Measurements from ENCODE around the gene TMEM117. TPM values are rescaled to one million over a fixed set of nuclear protein-coding genes. Genes with fewer than 3 reads are reported as not detected.

The TMEM117 gene
- total RNA-seq, 1 experiment from 2014 or later, result 5.9 TPM

GRCh38 chr12:44436756-44437155 lies 600.9 kb downstream of the TMEM117 start:
- Histone ChIP-seq H3K9me3 (ENCODE audit: low read depth, low read length, poor library complexity, severe bottlenecking) (no peaks in the 10 kb centered on the region), H3K4me3 (ENCODE audit: low read depth, low read length, poor library complexity, severe bottlenecking) (no peak overlapping the region), H3K4me1 (ENCODE audit: insufficient read depth, low read length, poor library complexity, severe bottlenecking) (no peaks in the 10 kb centered on the region), H3K27me3 (replicated peaks; ENCODE audit: insufficient read depth, low read depth, low read length, poor library complexity) (no peaks in the 10 kb centered on the region), H3K27ac (ENCODE audit: low read depth, low read length, poor library complexity, severe bottlenecking) (no peak overlapping the region), H3K36me3 (ENCODE audit: insufficient read depth, low read length, poor library complexity, severe bottlenecking) (no peaks in the 10 kb centered on the region)
- intact Hi-C loops (cut with micrococcal nuclease; ENCODE audit: unreplicated experiment), result no loop called here
- ChIA-PET CTCF (no interaction called here), POLR2A (ENCODE audit: low non-redundant PET) (no interaction called here)
- no peak for DNase-seq (ENCODE audit: low spot score)
- TF ChIP-seq, protein P1, sequence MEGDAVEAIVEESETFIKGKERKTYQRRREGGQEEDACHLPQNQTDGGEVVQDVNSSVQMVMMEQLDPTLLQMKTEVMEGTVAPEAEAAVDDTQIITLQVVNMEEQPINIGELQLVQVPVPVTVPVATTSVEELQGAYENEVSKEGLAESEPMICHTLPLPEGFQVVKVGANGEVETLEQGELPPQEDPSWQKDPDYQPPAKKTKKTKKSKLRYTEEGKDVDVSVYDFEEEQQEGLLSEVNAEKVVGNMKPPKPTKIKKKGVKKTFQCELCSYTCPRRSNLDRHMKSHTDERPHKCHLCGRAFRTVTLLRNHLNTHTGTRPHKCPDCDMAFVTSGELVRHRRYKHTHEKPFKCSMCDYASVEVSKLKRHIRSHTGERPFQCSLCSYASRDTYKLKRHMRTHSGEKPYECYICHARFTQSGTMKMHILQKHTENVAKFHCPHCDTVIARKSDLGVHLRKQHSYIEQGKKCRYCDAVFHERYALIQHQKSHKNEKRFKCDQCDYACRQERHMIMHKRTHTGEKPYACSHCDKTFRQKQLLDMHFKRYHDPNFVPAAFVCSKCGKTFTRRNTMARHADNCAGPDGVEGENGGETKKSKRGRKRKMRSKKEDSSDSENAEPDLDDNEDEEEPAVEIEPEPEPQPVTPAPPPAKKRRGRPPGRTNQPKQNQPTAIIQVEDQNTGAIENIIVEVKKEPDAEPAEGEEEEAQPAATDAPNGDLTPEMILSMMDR (conservative IDR thresholded peaks at IDR 0.05; ENCODE audit: low read depth, low read length), result no peak
- TF ChIP-seq EZH2 (IDR thresholded peaks at IDR 0.05; ENCODE audit: borderline replicate concordance, low read depth, low read length, poor library complexity, severe bottlenecking), result no peak
- no TSS peak for BruUV-seq (replicated peaks)

Other genes with a start within 250 kb of the TMEM117 start
- gene PUS7L, start 77.3 kb upstream of the TMEM117 start, total RNA-seq (2021), result 16.2 TPM in 2 replicates
- 9.0 and 11.3 TPM in 2 replicates for gene IRAK4, start 77.1 kb upstream of the TMEM117 start, total RNA-seq (2021)
- 95.0 and 107 TPM in 2 replicates for gene TWF1, start 29.8 kb upstream of the TMEM117 start, total RNA-seq (2021)

Data from A673 (cell line).